PC-3 (cell line): ENCODE measurements around the gene GLOD5.

Source experiments
- EZH2 ChIP-seq: fragments of 300-600 bp; sonication (generic); IDR thresholded peaks from one replicate; pipeline ENCODE4 v1.6.1; 2017; ENCODE audit warnings: antibody characterized with exemption, mild to moderate bottlenecking, low read length; ENCODE audit not compliant: unreplicated experiment
- EZH2phosphoT487 ChIP-seq: fragments of 300-600 bp; sonication (generic); IDR thresholded peaks from 2 replicates; pipeline ENCODE4 v1.6.1; 2018; ENCODE audit warnings: mild to moderate bottlenecking, antibody characterized with exemption, low read length, borderline replicate concordance
- TF ChIP-seq, protein P1 (sequence below): fragments of 300-600 bp; sonication (generic); conservative IDR thresholded peaks from 2 replicates; pipeline ENCODE4 v1.5.1; 2017; ENCODE audit warnings: antibody characterized with exemption, low read depth, mild to moderate bottlenecking, low read length

DNA sequence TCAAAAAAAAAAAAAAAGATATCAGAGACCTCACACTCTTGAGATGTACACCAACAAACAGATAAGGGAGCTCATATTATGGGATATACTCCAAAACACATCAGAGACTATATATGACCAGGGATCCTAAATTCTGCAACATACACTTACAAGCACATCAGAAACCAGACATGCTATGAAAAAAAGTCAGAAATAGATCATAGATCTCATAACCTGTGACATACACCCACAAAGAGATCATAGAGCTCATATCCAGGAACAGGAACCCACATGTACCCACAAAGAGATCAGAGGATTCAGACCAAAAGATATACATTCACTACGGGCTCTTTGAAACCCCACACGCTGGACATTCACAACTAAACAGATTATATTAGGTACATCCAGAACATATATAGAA is 35.0 kb upstream of the GLOD5 start:
- TF ChIP-seq, protein P1, sequence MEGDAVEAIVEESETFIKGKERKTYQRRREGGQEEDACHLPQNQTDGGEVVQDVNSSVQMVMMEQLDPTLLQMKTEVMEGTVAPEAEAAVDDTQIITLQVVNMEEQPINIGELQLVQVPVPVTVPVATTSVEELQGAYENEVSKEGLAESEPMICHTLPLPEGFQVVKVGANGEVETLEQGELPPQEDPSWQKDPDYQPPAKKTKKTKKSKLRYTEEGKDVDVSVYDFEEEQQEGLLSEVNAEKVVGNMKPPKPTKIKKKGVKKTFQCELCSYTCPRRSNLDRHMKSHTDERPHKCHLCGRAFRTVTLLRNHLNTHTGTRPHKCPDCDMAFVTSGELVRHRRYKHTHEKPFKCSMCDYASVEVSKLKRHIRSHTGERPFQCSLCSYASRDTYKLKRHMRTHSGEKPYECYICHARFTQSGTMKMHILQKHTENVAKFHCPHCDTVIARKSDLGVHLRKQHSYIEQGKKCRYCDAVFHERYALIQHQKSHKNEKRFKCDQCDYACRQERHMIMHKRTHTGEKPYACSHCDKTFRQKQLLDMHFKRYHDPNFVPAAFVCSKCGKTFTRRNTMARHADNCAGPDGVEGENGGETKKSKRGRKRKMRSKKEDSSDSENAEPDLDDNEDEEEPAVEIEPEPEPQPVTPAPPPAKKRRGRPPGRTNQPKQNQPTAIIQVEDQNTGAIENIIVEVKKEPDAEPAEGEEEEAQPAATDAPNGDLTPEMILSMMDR = no peak
- TF ChIP-seq EZH2phosphoT487 (no peak), EZH2 (no peak)
